H1 (cell line): ENCODE results near the gene C9orf152. TPM values are rescaled to one million over a fixed set of nuclear protein-coding genes. Genes with fewer than 3 reads are reported as not detected.

ENCODE experiments used
- BRCA1 ChIP-seq: IDR thresholded peaks from 2 replicates; pipeline ENCODE4 v1.6.1; 2012; ENCODE audit warnings: low read depth, low read length, improper control_type of control experiment
- CHD1 ChIP-seq: IDR thresholded peaks from 2 replicates; pipeline ENCODE4 v1.6.1; 2012; ENCODE audit warnings: low read depth, low read length, improper control_type of control experiment
- CHD2 ChIP-seq: IDR thresholded peaks from 2 replicates; pipeline ENCODE4 v1.6.1; 2012; ENCODE audit warnings: low read length, improper control_type of control experiment
- RNF2 ChIP-seq: fragments of 200-900, 300-1000 bp; sonication (generic); IDR thresholded peaks from 2 replicates; pipeline ENCODE4 v1.7.1; 2016; ENCODE audit warnings: borderline replicate concordance, low read depth, mild to moderate bottlenecking, antibody characterized with exemption, low read length; ENCODE audit not compliant: poor library complexity, severe bottlenecking; ENCODE audit errors: missing control alignments
- SAP30 ChIP-seq: fragments of 300-600 bp; sonication (generic); IDR thresholded peaks from 2 replicates; pipeline ENCODE4 v1.7.1; 2012; ENCODE audit warnings: low read length, moderate library complexity, mild to moderate bottlenecking, inconsistent platforms; ENCODE audit not compliant: insufficient read depth, insufficient replicate concordance
- polyA plus RNA-seq, 7 experiments: library from polyadenylated mRNA; depleted of rRNA in 3 of 7; stranded (reverse) in 5 of 7; unstranded in 2 of 7; fragments of >200 nt in 5 of 7; fragments of 200-250 nt in 2 of 7; gene quantifications; 1 replicate in 5 of 7; 2 replicates in 1 of 7; 4 replicates in 1 of 7; pipeline versions ENCODE4 v1.2.1 to v1.2.3, GENCODE V29; 2011 to 2013; ENCODE audit warnings: missing spikeins in 2 of 7, mixed read lengths in 2 of 7
- total RNA-seq: library from RNA; stranded (reverse); fragmentation: NEBNext Ultra II Directional; extraction: Animal tissue kit (Norgen Biotek cat#: 25700); gene quantifications from 2 replicates; pipeline ENCODE4 v1.2.1, GENCODE V29; 2021

C9orf152 gene
- total and polyA plus RNA-seq, 2 of the 8 experiments (the other 6 are each of a cell fraction or from before 2014, with no cell fraction given) = not detected

DNA sequence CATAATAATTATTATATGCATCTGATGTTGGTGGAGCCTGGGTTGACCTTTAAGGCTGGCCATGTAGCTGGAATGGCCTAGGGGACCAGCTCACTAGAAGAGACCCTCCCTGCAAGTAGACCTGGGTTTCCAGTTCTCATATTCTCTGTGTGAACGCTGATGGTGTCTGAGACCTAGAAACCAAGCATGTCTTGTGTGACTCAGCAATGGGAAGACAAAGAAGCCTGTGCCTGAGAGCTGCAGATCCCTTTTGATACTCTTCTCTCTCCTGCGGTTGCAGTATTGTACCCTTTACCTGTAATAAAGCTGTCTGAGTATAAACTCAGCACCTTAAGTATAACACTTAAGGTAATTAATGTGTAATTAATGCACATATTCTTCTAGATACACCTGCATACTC is 22.2 kb downstream of the C9orf152 start (continued):
- TF ChIP-seq SAP30 (no peak), RNF2 (no peak), CHD1 (no peak), CHD2 (no peak), BRCA1 (no peak)
